GM12875 (cell line): ENCODE results near the gene KIF25.

ENCODE experiments used
- H3K4me3 ChIP-seq: one replicate; pipeline ENCODE4 v1.5.1; 2011; ENCODE audit warnings: low read depth, low read length, control low read depth
- CTCF ChIP-seq: IDR thresholded peaks from 2 replicates; pipeline ENCODE4 v1.5.1; 2011; ENCODE audit warnings: low read depth, mild to moderate bottlenecking, control low read depth, inconsistent platforms, low read length, moderate library complexity, borderline replicate concordance; ENCODE audit not compliant: insufficient read depth

KIF25 gene

GRCh38 chr6:167987396-167988153, 9.9 kb upstream of the KIF25 start:
- TF ChIP-seq CTCF = no peak
- H3K4me3 ChIP-seq = no peak overlapping the region

GRCh38 chr6:167988154-167988495, 9.3 kb upstream of the KIF25 start:
- no peak overlapping the region for H3K4me3 ChIP-seq
- TF ChIP-seq CTCF = no peak

- no peak overlapping the region for H3K4me3 ChIP-seq
- no peak for TF ChIP-seq CTCF
Measured at GRCh38 chr6:167988945-167989841, 8.3 kb upstream of the KIF25 start.

GRCh38 chr6:167990016-167990945, 7.2 kb upstream of the KIF25 start:
- no peak for TF ChIP-seq CTCF
- no peak overlapping the region for H3K4me3 ChIP-seq

- H3K4me3 ChIP-seq = no peak overlapping the region
- TF ChIP-seq CTCF = no peak
Measured at GRCh38 chr6:167993169-167993568, 4.3 kb upstream of the KIF25 start.

- H3K4me3 ChIP-seq = no peak overlapping the region
- no peak for TF ChIP-seq CTCF
Measured at GRCh38 chr6:167993831-167994230, 3.6 kb upstream of the KIF25 start.
